C1 segment of cervical spinal cord (tissue), 14 donors: ENCODE data around the gene MYO16.
A peak's percentile ranks its signal among the peaks of the same experiment; 100 is the strongest.

Experiments
- DNase-seq, 14 donors: peaks; one replicate each; lab custom pipeline; 2025; lab: John Stamatoyannopoulos, UW

Gene MYO16

GRCh38 chr13:109152311-109152820 is 523.0 kb downstream of the MYO16 start:
- no peak for DNase-seq

GRCh38 chr13:109152941-109153340 is 523.5 kb downstream of the MYO16 start:
- no peak for DNase-seq

- DNase-seq = no peak
Observed at GRCh38 chr13:109154146-109154545, 524.7 kb downstream of the MYO16 start.

DNA sequence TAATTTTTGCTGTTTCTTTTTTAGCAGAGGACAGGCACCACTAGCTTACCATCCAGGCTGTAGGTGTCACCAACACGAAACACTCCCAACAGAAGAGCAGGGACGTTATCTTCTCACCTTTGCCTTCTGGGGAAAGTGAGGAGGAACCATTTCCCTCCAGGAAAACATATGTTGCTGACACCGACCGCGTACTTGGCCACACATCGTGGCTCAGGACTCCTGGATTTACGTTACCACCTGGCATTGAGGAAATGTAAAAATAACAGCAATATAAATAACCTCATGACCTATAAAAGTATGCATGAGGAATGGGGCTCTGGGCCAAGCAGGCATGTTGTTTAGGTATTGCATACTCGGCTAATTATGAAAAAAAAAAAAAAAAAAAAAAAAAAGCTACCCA is 525.1 kb downstream of the MYO16 start:
- no peak for DNase-seq

DNA sequence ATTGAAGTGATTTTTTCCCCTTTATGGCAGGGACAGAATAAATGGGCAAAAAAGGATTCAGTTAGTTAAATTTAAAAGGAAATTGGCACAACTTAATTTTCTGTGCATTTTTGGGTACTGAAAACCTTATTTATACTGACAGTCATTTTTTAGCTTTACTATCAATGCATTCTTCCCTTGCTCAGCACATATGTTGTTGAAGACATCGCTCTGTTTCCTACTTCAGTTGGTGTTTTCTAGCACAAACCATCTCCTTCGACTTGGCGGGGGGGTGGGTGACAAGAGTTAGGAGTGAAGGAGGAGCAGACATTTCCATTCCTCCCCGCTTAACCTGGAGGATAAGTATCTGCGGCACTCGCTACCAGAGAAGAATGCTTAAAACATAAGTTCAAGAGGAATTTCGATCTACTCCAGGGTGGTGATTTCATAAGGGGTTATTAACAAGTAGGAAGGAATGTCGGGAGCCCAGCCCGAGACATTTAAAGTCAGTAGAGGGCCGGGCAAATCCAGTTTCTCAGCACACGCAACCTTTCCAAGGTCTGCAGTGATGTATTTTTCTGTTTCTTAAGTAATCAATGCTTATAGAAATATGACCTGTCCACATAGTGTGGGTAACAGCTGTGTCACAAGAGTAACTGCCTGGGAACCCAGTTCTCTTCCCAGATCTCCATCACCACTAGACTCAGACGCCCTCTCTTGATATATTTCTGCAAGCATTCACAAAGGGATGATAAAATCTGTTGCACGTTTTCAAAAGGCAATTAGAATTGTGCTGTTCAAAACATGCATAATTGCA is 525.8 kb downstream of the MYO16 start:
- DNase-seq = no peak

DNA sequence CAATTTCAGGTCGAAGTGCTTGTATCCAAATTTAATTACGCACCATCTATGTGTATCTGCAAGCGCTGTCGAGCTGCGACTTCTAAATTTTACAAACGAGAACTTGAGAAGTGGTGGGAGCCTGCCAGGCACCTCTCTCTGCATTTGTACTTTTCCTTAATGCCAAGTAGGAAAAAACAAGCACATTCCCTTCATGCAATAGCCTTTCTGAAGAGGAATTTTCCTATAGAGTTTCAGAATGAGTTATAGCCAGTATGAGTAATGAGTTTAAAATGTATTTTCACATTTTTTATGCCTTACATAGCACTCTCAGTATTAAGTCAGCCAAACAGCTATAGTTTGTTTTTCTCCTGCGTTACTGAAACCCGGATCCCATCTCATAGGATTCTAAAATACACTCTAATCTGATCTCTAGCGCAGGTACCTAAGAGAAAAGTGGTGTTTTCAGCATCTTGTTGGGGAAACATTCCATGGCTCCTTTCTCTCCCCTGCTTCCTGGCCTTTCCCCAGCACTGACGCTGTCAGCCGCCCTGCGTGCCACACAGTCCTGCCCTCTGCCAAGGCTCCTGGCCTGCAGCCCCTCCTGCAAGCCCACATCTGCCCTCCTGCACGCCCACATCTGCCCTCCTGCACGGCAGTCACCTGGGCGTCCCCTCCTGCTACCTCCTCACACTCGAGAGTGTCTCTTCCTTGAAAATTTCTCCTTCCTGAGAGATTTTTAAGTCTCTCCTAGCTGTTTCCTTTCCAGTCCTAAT is 526.9 kb downstream of the MYO16 start:
- no peak for DNase-seq

DNA sequence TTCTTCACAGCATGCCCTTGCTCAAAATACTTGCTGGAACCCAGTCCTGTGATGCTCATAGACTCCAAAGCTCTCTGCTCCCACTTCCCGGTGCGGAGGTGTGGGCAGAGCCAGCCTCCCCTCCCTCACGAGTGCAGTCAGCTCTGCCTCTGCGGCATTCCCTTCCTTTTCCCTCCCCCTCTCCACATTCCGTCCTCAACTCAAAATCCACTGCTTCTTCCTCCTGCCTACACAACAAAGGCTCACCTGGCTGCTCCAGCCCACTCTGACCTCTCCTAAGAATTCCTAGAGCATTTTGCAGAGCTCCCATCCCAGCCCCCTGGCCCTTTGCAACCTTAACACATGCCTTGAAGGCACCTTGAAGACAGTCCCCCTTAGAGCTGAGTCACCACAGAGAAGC is 527.9 kb downstream of the MYO16 start:
- no peak for DNase-seq

GRCh38 chr13:109158383-109158782 is 529.0 kb downstream of the MYO16 start:
- no peak for DNase-seq

DNA sequence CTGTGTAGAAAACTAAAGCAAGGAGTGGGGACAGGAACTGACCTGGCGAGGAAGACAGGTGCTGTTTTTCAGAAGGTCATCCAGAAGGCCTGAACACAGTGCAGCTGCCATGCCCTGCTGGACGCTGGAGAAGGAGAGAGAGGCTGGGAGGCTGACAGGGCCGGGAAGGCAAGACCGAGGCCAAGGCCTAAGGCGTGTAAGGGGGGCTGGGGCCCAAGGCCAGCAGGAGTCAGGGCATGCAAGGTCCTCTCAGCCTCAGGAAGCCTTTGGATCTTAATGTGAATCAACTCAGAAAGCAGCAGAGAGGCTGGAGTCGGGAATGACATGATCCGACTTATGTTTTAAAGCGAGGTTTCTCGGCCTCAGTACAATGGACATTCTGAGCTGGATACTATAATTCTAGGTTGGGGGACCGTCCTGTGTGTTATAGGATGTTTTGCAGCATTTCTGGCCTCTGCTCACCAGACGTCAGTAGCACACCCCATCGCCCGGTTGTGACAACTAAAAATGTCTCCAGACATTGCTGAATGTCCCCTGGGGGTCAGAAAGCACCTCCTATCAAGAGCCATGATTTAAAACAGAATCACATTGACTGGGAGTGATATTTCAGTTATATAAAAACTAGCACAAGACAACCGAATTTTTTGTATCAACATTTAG is 530.4 kb downstream of the MYO16 start:
- peak in 1 of 14 donors; percentile 10 for DNase-seq

- DNase-seq = no peak
Observed at GRCh38 chr13:109160357-109160756, 530.9 kb downstream of the MYO16 start.

DNA sequence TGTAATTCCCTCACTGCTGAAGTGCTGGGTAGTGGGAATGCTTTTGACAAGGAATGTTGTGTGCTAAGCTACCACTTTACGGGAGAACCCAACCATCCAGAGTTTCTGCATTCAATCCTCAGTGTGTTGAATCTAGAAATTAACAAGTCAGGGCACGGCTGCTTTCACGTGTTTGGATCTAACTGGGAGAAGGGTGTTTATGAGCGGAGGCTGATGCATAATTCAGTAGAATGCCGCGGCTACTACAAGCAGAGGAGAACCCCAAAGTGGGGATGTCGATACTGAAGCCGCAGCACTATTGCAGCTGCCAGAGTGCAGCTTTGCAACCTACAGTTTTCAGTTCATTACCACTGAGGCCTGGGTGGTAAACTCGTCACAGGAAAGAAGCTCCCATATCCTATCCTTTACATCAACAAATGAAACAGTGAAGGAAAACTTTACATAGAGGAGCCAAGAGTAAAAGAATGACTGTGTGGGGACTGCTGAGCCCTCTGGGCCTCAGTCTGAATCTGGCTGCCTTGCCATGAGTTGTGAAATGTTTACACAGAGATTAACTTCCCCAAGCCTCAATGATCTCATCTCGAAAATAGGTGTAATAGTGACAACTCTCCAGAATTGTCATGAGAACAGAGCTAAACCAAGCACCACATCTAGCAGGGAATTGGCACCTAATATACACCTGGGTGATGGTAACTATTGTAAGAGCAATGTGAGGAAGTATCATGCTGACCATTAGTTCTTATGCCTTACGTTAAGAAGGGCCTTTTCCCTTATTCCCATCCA is 531.7 kb downstream of the MYO16 start:
- DNase-seq = peak in 1 of 14 donors; percentile 7

- DNase-seq = no peak
Observed at GRCh38 chr13:109162248-109163036, 533.0 kb downstream of the MYO16 start.

GRCh38 chr13:109163037-109163379 is 533.6 kb downstream of the MYO16 start:
- DNase-seq = no peak

GRCh38 chr13:109165417-109165904 is 536.0 kb downstream of the MYO16 start:
- no peak for DNase-seq

GRCh38 chr13:109166804-109167203 is 537.4 kb downstream of the MYO16 start:
- DNase-seq = no peak

GRCh38 chr13:109172136-109172535 is 542.7 kb downstream of the MYO16 start:
- DNase-seq = no peak

GRCh38 chr13:109175666-109176065 is 546.3 kb downstream of the MYO16 start:
- no peak for DNase-seq

DNA sequence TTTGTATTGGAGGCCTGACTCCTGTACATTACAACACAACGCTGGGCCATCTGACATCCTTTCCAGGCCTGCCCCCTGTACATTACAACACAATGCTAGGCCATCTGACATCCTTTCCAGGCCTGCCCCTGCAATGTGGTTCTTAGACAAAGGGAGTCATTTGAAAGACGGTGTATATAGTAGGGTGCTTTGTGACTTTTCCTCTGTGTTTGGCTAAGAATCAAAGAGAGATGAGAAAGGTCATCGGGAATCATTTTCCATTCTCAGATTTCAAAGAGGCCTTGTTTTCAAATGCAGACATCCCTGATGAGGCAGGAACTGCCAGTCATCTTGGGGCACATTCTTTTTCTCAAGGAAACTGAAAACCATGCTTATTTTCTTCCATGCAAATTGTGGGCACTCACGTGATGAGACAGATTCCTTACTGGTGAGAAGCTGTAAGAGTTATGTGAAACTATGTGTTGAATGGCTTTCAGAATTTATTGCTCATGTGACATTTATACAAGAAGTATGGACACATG is 551.6 kb downstream of the MYO16 start:
- DNase-seq = peak in 1 of 14 donors; percentile 27

DNA sequence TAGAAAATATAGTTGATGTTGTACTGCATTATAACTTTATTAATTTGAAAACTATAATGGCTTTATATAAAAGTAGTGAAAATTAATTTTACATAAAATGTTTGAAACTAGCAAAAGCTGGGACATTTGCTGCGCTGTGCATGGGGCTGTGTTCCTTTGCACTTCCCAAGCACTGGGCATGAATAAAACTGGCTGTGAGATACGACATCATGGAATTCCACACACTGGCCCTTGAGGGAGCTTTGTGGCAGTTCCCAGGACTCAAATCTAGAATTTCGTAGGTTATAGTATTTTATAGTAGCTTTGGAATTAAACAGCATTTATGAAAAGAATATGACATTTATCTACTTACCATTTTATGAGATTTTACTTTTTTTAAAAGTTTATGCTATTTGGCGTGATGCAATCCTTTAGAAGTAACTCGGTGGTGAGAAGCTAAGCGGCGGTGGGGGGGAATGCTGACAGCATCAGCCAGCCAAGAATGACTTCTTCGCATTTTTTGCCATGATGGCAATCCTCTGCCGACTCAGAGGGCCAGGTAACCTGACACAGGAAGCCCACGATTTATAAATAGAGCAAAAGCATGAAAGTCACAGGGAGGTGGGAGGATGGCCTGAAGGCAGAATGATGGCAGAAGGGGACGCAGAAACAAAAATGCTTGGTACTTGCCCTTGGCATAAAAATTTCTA is 553.5 kb downstream of the MYO16 start:
- DNase-seq = no peak

DNA sequence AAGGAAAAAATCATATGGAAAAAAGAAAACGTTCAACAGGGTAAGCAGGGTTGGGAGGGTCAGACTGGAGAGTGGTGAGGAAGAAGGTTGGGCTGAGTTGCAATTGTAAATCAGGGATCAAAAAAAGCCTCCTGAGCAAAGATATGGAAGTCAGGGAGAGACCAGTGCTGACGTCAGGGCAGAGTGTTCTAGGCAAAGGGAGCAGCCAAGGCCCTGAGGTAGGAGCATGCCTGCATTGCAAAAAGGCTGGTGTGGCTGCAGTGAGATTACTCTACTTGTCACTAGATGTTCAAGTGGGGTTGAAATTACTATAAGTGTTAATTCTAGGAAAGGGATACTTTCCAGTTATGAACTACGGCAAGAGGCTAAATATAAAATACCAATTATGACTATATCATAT is 562.0 kb downstream of the MYO16 start:
- no peak for DNase-seq
